NCI-H774 (cell line): Measurements from ENCODE around the gene TOP3B.
"Not testable (repeated sequence)": the region's sequence is repeated elsewhere in the genome, so short reads cannot be mapped to it uniquely, and the experiment has no call there.

Experiments used
- DNase-seq: peaks from one replicate; lab custom pipeline; 2025; lab: John Stamatoyannopoulos, UW

The TOP3B gene

GRCh38 chr22:21922370-21923162 lies 60.0 kb downstream of the TOP3B start:
- no peak for DNase-seq

- DNase-seq = no peak
These were observed 60.9 kb downstream of the TOP3B start for GRCh38 chr22:21921729-21922128.

DNA sequence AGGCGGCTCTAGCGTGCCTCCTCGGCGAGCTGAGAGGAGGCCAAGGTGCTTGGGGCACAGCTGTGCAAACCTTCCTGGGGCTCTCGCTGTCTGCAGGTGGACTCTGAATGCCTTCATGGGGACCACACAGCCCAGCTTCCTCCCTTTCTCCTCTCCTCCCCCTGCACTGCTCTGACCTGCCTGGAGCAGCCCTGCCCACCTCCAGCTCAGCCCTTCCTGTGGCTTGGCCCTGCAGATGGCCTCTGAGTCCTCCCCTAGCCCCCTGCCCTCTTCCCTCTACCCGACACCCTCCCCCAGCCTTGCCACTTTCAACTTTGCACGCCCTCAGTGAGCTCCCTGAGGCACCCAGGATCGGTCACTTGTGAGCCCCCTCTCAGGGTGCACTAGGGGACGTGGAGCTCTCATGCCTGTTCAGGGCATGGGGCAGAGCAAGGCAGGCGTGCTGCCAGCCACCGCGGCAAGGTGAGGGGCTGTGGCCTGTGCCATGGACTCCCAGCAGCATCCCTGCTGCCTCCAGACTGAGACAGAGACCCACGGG lies 61.3 kb downstream of the TOP3B start:
- DNase-seq = no peak

GRCh38 chr22:21920341-21921183 lies 62.0 kb downstream of the TOP3B start:
- no peak for DNase-seq

- DNase-seq = no peak
These were observed 62.9 kb downstream of the TOP3B start for GRCh38 chr22:21919526-21920307.

- DNase-seq = no peak
These were observed 64.0 kb downstream of the TOP3B start for GRCh38 chr22:21918466-21919185.

GRCh38 chr22:21917959-21918261 lies 64.7 kb downstream of the TOP3B start:
- DNase-seq = no peak

DNA sequence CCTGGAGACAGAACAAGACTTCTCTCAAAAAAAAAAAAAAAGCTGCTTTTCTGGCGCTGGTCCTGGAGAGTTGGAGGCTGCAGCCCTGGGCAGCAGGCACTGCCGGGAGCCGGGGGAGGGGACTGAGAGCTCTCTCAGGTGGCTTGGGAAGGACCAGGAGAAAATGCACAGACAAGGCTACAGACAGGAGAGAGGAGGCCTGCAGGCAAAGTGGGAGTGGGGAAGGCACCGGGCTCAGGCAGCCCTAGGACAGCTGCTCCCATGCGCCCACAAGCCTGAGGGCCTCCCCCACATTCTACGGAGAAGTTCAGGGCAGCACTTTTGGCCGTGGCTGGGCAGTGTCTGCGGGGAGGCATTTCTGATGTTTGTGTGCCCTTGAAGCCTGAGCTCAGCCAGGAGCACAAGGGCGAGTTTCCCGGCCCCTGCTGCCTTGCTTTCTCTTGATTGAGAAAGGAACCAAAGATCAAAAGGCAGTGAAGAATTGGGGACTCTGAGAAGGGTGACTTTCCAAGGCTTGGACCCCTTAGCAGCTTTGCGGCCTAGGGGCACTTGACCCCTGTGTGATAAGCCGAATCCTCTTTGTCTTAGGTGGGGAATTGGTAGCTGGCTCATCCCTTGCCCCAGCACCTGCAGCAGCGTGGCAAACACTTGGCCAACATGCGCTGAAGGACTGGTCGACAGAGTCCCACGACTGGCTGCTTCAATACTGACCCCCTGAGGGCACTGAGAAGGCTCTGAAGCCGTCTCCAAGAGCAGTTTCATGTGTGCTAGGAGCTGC lies 65.2 kb downstream of the TOP3B start:
- no peak for DNase-seq

DNA sequence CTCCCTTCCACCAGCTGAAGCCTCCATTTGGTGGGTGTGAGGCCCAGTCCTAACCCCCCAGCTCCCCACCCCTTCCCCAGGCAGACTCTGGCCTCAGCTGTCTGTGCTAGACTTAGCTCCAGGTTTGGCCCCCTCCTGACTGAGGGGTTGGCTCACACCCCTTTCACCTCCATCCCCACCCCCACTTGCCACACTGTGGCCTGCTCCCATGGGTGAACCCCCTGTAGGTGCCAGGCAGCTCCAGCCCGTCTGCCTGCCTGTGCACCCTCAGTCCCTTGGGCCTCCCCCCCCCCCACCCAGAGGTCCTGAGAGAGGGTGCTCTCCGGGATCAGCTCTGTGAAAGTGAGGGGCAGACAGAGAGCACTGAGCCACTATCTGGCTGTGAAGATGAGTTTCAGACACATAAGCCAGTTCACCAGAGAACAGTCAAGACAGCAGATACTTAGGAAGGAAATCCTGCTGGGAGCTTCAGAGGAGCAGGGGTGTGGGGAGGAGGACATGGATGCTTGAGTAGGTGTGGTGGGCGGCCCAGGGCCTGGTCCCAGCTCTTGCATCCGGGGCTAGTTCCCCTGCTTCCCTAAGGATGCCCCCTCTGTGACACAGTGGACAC lies 66.2 kb downstream of the TOP3B start:
- no peak for DNase-seq

DNA sequence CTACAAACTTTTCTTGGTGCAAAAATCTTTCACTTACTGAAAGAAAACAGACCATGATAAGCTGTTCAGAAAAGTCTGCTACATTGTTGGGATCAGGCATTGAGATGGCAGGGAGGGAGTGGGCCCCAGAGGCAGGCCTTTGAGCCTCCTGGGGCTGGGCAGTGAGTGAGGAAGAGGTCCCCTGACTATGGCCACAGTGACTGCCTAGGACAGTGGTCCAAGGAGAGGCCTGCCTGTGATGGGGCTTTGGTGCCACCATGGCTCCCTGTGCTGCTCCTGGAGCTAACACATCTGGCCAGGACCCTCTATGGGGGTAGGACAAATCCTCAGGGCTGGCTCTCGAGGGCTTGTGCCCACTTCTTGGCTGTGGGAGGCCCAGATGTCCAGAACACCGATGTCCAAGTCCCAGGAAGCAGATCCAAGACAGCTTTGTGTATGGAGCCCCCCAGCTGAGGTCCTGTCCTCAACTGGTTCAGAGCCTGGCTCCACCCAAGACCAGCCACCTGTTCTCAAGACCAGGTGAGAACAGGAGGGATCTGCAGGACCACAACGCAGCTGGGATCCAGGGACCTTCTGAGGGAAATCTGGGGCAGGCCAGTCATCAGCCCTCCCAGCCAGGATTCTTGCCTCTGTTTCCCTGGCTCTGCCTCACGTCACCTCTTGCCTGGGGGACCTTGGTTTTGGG lies 66.8 kb downstream of the TOP3B start:
- DNase-seq = no peak

GRCh38 chr22:21914033-21914642 lies 68.4 kb downstream of the TOP3B start:
- not testable (repeated sequence) for DNase-seq

DNA sequence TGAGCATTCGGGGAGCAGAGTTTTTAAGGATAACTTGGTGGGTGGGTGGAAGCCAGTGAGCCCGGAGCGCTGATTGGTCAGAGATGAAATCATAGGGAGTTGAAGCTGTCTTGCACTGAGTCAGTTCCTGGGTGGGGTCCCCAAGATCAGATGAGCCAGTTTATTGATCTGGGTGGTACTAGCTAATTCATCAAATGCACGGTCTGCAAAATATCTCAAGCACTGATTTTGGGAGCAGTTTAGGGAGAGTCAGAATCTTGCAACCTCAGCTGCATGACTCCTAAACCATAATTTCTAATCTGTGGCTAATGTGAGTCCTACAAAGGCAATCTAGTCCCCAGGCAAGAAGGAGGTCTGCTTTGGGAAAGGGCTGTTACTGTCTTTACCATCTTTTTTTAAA lies 72.2 kb downstream of the TOP3B start:
- not testable (repeated sequence) for DNase-seq

DNA sequence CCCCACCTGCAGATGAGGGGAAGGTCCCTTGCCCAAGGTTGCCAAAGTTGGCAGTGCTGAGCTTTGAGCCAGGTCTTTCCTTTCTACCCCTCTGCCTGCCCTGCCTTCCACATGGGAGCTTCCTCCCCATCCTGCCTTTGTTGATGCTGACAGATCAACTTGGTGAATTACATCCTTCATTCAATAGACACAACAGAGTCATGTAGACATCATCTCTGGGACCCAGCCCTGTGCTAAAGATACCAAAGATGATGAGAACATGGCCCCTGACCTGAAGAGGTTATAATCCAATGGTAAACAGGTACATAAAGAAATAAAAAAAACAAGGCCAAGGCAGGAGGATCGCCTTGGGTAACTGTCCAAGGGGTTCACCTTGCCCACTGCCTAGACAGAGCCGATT lies 72.7 kb downstream of the TOP3B start:
- no peak for DNase-seq

DNA sequence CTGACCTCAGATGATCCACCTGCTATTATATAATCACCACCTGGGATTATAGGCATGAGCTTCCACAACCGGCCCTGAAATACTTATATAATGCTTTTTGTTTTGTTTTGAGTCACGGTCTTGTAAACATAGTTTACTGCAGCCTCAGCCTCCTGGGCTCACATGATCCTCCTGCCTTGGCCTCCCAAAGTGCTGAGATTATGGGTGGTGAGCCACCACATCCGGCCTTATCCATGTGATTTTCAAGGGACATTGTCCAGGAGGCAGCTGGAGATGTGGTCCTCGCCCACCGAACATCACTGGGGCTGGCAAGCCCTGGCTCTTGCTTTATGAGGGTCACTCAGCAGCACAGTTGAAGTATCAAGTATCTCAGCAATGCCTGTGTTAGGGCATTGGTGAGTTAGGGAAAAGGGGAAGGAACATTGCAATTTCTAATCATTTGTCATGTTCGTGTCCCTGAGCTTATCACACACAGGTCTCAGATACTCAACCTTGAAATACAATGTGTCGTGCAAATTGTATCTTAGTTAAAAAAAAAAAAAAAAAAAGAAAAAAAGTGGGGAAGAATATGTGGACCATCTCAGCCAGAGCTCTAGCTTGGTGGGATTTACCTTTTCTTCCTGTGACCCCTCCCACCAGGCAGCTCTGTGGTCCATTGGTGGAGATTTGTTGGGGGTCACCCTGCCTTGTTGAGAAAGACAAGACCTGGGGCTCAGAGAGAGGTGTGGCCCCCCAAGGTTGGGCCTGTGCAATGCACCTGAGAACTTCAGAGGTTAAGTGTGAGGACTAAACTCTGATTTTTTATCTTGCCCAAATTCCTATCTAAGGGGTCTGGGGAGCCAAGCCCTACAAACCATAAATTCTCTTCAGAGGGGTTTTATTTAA lies 74.7 kb downstream of the TOP3B start:
- DNase-seq = no peak
